ENCODE results near the gene ID3. TPM values are rescaled to one million over a fixed set of nuclear protein-coding genes. Genes with fewer than 3 reads are reported as not detected.

The ID3 gene
- total and polyA plus RNA-seq, 9 of the 15 experiments (the other 6 are each of a cell fraction or from before 2014, with no cell fraction given), result 6.8 to 59.8 (median 23.5) TPM

- no peak for TF ChIP-seq ZBTB11 (CRISPR knock-in tag; IDR thresholded peaks at IDR 0.05)
- 0 out of 2 replicates have a peak, but pooled peaks have one; percentile 51 for TF ChIP-seq SMAD3 (CRISPR knock-in tag; conservative IDR thresholded peaks at IDR 0.05)
- TF ChIP-seq RBM15 (IDR thresholded peaks at IDR 0.05; ENCODE audit: insufficient read depth, low read length), result no peak
- no peak for TF ChIP-seq POLR3A (IDR thresholded peaks at IDR 0.05; ENCODE audit: borderline replicate concordance, extremely low read depth, insufficient read depth, insufficient read length)
- TF ChIP-seq ZNF165 (CRISPR knock-in tag; IDR thresholded peaks at IDR 0.05; ENCODE audit: borderline replicate concordance), result no peak; the same call in 1 of the 2 replicates
- TF ChIP-seq STAT6 (CRISPR knock-in tag; IDR thresholded peaks at IDR 0.05), result peak; percentile 61; the same call in 1 of the 2 replicates
- TF ChIP-seq MNT (conservative IDR thresholded peaks at IDR 0.05), result 0 out of 4 replicates have a peak, but pooled peaks of 1 of the 2 experiments have one; percentile 23
- no peak for TF ChIP-seq MXD1 (CRISPR knock-in tag; IDR thresholded peaks at IDR 0.05; ENCODE audit: borderline replicate concordance, poor library complexity, severe bottlenecking)
- TF ChIP-seq SMC3 (conservative IDR thresholded peaks at IDR 0.05; ENCODE audit: insufficient read depth, low read depth, low read length), result peak; percentile 100
- peak in 1 of 2 experiments; percentile 61; a peak in 2 of 4 replicates for TF ChIP-seq MAZ (CRISPR knock-in tag; conservative IDR thresholded peaks at IDR 0.05 in 1 of 2, IDR thresholded peaks at IDR 0.05 in 1 of 2)
- TF ChIP-seq CBX3 (IDR thresholded peaks at IDR 0.05; ENCODE audit: borderline replicate concordance in 1 of 2, low read length in 2 of 2), result 0 out of 3 replicates have a peak, but pooled peaks of 1 of the 2 experiments have one; percentile 31
Observed at GRCh38 chr1:23544444-23545389, 14.6 kb downstream of the ID3 start (continued).
